GM08714 (cell line): ENCODE measurements around the gene PPP1R12B.
A peak's percentile ranks its signal among the peaks of the same experiment; 100 is the strongest.

Experiments used
- H3K4me3 ChIP-seq: fragments of 200-500 bp; sonication (Bioruptor generic); 2 replicates; pipeline ENCODE4 v1.5.1; 2014; ENCODE audit warnings: mild to moderate bottlenecking, low read length, inconsistent platforms
- ZNF274 ChIP-seq: IDR thresholded peaks from 2 replicates; pipeline ENCODE4 v1.6.1; 2012; ENCODE audit warnings: mild to moderate bottlenecking, low read depth, low read length

The PPP1R12B gene, protein sequence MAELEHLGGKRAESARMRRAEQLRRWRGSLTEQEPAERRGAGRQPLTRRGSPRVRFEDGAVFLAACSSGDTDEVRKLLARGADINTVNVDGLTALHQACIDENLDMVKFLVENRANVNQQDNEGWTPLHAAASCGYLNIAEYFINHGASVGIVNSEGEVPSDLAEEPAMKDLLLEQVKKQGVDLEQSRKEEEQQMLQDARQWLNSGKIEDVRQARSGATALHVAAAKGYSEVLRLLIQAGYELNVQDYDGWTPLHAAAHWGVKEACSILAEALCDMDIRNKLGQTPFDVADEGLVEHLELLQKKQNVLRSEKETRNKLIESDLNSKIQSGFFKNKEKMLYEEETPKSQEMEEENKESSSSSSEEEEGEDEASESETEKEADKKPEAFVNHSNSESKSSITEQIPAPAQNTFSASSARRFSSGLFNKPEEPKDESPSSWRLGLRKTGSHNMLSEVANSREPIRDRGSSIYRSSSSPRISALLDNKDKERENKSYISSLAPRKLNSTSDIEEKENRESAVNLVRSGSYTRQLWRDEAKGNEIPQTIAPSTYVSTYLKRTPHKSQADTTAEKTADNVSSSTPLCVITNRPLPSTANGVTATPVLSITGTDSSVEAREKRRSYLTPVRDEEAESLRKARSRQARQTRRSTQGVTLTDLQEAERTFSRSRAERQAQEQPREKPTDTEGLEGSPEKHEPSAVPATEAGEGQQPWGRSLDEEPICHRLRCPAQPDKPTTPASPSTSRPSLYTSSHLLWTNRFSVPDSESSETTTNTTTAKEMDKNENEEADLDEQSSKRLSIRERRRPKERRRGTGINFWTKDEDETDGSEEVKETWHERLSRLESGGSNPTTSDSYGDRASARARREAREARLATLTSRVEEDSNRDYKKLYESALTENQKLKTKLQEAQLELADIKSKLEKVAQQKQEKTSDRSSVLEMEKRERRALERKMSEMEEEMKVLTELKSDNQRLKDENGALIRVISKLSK

DNA sequence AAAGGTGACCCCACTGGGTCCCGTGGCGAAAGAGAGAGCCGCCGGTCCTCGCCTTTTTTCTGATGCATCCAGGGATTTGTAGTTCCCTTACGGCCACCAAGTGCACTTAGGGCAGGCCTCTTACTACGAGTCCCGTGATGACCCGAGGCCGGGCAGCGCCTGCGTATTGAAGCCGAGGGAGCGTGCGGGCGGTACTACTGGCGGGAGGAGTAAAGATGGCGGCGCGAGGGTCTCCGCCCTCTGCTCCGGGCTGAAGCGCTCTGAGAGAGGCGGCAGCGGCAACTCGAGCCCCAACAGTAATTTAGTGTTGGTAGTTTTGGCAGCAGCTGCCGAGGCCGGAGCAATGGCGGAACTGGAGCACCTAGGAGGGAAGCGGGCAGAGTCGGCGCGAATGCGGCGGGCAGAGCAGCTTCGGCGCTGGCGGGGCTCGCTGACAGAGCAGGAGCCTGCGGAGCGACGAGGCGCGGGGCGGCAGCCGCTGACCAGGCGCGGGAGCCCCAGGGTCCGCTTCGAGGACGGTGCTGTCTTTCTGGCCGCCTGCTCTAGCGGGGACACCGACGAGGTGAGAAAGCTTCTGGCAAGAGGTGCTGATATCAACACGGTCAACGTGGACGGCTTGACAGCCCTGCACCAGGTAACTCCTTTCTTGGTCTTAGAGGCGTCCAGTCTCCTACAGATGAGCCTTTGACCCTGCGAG is at the start of gene PPP1R12B:
PPP1R12B (plus strand) TSS at position 191 of the 697 bp plus-strand sequence; CDS start at position 344, 153 bp downstream.
- no peak for TF ChIP-seq ZNF274

DNA sequence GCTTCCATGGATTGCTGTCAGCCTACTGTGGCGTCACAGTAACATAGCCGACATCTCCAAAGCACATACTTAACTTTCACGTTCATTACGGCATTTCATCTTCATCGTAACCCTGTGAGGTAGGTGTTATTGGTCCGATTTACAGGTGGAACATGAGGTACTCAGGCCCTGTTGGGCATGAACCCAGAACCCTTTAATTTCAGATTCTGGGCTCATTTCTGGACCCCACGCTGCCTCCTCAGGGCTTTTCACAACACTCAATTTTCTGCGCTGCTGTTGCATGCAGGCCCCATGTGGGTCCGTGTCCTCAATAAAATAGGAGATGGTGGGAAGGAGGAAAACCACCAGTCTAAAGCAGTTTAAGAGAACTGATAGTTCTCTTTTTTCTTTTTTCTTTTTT is 46.3 kb upstream of the PPP1R12B start:
- no peak for TF ChIP-seq ZNF274
- no peak overlapping the region for H3K4me3 ChIP-seq

More for the DNA sequence above, at the start of gene PPP1R12B:
- H3K4me3 ChIP-seq = peak within 1 kb of the TSS; percentile 97

DNA sequence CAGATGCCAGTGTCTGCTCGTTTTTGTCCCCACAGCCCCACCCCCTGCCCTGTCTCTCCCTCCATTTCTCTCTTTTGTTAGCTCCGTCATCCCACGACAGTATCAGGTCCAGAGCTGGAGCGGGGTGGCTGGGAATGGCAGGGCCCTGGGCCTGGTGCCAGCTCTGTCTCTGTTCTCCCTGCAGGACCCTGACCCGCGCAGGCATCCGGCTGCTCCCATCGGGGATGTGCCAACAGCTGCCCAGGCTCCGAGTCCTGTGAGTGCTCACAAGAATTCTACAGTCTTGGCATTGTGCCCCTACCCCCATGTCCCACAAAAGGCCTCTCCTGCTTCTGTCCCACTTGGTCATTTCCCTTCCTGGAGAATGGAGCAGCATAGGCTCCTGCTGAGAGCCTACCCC is 44.1 kb upstream of the PPP1R12B start:
- H3K4me3 ChIP-seq = no peak overlapping the region
- TF ChIP-seq ZNF274 = no peak

DNA sequence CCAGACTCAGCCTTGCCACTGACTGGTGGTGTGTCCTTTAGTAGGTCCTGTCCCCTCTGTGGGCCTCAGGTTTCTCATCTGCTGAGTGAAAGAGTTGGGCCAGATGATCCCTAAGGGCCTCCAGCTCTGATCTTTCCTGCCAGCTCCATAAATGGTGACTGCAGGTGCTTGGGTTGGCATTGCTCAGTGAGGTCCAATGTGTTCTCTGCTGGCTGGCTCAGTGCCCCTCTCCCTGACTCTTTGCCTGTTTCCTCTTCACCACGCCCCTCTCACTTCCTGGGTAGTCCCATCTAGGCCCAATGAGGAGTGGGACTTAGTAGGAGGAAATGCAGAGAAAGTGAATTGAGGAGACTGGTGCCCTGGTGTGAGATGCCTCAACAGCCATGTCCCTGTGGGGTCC is 43.3 kb upstream of the PPP1R12B start:
- H3K4me3 ChIP-seq = no peak overlapping the region
- TF ChIP-seq ZNF274 = no peak

DNA sequence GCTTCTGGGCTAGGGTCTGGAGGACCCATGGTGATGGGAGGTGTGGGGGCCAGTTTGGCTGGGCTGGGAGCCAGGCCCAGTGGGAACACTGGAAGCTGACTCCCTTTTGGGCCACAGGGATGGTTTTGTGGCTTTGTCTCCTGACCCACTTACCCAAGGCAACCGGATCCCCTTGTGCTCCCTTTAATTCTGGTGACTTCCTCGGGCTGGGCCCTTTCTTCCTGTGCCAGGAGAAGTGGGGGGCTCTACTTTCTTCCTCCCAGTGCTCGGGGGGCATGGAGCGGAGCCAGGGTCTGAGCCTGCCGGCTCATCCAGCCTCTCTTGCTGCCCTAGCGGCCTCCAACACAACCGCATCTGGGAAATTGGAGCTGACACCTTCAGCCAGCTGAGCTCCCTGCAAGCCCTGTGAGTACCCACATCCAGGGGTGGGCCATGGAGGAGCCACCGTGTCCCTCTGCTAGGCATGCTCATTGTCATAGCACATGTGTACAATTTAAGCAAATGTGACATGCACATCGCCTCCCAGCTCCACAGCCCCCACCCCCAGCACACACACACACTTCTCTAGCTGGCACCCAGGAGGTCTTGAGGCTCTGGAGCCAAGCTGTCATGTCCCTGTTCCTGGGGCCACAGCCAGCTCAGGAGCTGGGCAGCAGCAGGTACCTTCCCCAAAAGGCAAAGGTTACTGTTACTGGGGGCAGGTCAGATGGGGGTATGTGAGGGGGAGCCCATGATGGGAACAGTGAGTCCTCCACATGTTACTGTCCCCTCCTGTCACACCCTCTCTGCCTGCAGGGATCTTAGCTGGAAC is 41.8 kb upstream of the PPP1R12B start:
- no peak for TF ChIP-seq ZNF274
- H3K4me3 ChIP-seq = no peak overlapping the region

DNA sequence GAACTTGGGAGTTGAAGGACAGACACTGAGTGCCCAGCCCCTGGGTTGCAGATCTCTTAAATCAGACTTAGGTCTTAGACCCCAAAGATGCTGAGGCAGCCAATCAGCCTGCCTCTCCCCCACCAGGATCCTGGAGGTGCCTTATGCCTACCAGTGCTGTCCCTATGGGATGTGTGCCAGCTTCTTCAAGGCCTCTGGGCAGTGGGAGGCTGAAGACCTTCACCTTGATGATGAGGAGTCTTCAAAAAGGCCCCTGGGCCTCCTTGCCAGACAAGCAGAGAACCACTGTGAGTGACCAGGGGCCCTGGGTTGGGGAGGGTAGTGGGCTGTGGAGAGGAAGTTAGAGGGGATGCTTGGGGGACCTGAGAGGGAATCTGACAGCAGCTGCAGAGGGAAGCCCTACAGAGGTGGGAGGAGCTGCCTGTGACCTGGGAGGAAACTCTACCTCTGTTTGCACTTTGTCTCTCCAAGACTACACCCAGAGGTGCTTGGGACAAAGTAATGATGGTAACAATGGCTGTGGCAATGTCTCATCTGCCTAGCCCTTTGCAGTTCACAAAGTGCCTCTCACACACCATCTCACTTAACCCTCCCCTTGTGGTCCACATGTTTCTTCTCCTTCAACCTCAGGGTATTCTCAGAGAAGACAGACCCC is 38.3 kb upstream of the PPP1R12B start:
- TF ChIP-seq ZNF274 = no peak

DNA sequence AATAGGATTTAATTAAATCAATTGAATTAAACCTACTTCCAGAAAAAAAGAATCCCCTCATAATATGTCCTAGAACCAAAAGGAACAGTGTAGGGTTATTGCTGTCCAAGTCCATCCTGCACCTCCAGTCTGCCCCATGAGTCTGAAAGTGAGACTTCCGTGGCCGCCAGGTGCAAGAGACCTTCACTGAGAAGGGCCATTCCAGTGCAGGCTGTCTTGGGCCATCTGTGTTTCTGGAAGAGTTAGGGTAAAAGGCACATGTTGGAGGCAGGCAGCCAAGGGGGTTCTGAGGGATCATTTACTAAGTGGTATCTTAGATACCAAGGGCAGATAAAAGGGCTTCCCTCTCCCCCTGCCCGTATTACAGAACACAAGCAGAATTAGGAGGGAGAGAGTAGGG is 37.8 kb upstream of the PPP1R12B start:
- no peak for TF ChIP-seq ZNF274
- H3K4me3 ChIP-seq = no peak overlapping the region

More for the DNA sequence above, 38.3 kb upstream of the PPP1R12B start:
- H3K4me3 ChIP-seq = no peak overlapping the region

DNA sequence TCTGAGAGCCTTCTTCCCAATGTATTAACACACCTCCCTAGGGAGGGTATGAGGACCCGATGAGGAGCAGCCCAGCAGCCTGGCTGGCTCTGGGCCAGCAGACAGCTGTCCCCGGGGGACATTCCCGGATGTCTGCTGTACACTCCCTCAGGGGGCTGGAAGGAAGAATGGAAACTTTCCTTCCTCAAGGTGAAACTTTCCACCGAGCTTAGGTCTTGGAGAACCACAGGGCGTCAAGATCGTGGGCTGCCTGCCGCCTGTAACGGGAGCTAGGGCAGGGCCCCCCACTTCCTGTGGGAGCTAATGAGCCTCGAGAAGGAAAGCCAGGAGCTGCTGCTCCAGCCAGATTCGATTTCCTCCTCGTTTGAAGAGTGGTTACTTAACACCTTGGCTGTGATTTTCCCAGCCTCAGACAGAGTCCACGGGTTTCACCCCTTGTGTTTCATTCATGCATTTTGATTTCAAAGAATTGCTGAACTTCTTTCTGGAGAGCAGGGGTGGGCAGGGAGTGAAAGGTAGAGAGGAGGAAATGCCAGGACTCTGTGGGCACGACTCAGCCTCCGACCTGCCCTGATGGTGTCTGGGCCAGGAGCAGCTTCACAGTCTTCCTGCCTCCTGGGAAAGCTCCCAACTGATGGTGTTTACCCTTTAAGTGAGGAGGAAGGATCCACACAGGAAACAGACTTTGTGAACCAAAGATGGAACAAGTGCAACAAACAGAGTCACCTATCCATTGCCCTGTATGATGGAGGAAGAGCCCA is 36.4 kb upstream of the PPP1R12B start:
- no peak overlapping the region for H3K4me3 ChIP-seq
- TF ChIP-seq ZNF274 = no peak

DNA sequence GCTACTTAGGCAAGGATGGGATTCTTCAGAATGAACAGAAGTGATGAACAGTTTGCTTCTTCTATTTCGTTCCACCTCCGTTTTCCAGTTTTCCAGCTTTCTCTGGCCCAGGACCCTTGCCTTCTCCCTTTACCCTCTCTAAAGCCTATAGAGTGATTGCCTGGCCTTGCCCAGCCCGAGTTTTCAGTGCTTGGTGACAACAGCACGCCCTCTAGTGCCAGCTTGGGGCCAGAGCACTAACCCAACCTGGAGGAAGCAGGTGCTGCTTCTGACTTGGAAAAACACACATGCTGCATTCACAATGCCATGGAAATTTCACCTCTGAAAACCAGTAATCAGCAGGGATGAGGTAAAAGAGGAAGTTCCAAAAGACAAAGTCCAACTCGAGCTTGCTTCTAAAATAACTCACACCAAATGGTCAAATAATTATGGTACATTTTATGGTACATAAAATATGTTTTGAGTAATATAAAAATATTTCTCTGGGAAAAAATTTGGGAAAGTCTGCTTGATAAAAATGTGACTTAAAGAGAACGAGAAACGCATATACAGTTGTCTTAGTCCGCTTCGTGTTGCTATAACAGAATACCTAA is 32.8 kb upstream of the PPP1R12B start:
- TF ChIP-seq ZNF274 = no peak

DNA sequence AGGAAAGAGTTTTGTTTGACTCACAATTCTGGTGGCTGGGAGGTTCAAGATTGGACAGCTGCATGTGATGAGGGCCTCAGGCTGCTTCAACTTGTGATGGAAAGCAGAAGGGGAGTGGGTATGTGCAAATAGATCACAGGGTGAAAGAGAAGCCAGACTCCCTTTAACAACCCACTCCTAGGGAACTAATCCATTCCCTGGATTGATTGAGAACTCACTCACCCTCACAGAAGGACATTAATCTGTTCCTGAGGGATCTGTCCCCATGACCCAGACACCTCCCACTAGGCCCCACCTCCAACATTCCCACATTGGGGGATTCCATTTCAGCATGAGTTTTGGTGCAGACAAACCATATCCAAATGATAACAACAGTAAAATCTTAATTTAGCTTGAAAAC is 32.3 kb upstream of the PPP1R12B start:
- TF ChIP-seq ZNF274 = no peak
- H3K4me3 ChIP-seq = no peak overlapping the region

More for the DNA sequence above, 32.8 kb upstream of the PPP1R12B start:
- H3K4me3 ChIP-seq = no peak overlapping the region

DNA sequence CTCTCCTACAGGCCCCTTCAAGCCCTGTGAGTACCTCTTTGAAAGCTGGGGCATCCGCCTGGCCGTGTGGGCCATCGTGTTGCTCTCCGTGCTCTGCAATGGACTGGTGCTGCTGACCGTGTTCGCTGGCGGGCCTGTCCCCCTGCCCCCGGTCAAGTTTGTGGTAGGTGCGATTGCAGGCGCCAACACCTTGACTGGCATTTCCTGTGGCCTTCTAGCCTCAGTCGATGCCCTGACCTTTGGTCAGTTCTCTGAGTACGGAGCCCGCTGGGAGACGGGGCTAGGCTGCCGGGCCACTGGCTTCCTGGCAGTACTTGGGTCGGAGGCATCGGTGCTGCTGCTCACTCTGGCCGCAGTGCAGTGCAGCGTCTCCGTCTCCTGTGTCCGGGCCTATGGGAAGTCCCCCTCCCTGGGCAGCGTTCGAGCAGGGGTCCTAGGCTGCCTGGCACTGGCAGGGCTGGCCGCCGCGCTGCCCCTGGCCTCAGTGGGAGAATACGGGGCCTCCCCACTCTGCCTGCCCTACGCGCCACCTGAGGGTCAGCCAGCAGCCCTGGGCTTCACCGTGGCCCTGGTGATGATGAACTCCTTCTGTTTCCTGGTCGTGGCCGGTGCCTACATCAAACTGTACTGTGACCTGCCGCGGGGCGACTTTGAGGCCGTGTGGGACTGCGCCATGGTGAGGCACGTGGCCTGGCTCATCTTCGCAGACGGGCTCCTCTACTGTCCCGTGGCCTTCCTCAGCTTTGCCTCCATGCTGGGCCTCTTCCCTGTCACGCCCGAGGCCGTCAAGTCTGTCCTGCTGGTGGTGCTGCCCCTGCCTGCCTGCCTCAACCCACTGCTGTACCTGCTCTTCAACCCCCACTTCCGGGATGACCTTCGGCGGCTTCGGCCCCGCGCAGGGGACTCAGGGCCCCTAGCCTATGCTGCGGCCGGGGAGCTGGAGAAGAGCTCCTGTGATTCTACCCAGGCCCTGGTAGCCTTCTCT is 30.3 kb upstream of the PPP1R12B start:
- TF ChIP-seq ZNF274 = no peak
- no peak overlapping the region for H3K4me3 ChIP-seq
